BLaER1 treated with 17β-estradiol and CSF1 and Interleukin-3, amounts not matched to agents 10 nM and 100 nM (cell line): ENCODE measurements around the gene ACER2.
A peak's percentile ranks its signal among the peaks of the same experiment; 100 is the strongest.

Source experiments
- H3K27ac ChIP-seq, 11 experiments: shearing (Covaris generic); formaldehyde crosslinking; 2 replicates each; pipeline ENCODE4 v1.8.1; 2022
- H3K27me3 ChIP-seq, 11 experiments: shearing (Covaris generic); formaldehyde crosslinking; 2 replicates each; pipeline ENCODE4 v1.8.1; 2022
- H3K36me3 ChIP-seq, 11 experiments: shearing (Covaris generic); formaldehyde crosslinking; 2 replicates each; pipeline ENCODE4 v1.8.1; 2022
- H3K4me1 ChIP-seq, 10 experiments: shearing (Covaris generic); formaldehyde crosslinking; 2 replicates each; pipeline ENCODE4 v1.8.1; 2022
- H3K4me2 ChIP-seq, 11 experiments: shearing (Covaris generic); formaldehyde crosslinking; 2 replicates each; pipeline ENCODE4 v1.8.1; 2022
- H3K4me3 ChIP-seq, 10 experiments: shearing (Covaris generic); formaldehyde crosslinking; 2 replicates each; pipeline ENCODE4 v1.8.1; 2022
- H3K9ac ChIP-seq, 11 experiments: shearing (Covaris generic); formaldehyde crosslinking; 2 replicates each; pipeline ENCODE4 v1.8.1; 2022
- H3K9me3 ChIP-seq, 11 experiments: shearing (Covaris generic); formaldehyde crosslinking; replicated peaks in 1 of 11; 2 replicates each; pipeline ENCODE4 v1.8.1; 2022
- H4K20me1 ChIP-seq, 11 experiments: shearing (Covaris generic); formaldehyde crosslinking; 2 replicates each; pipeline ENCODE4 v1.8.1; 2022
- Cebpa-rat ChIP-seq, 11 experiments: shearing (Covaris generic); IDR thresholded peaks; 2 replicates each; pipeline ENCODE4 v1.8.1; 2022

ACER2 gene

GRCh38 chr9:19451240-19452087, 42.7 kb downstream of the ACER2 start:
- Histone ChIP-seq H3K4me3 (no peak overlapping the region), H3K27me3 (no peaks in the 10 kb centered on the region), H3K4me2 (no peak overlapping the region)

GRCh38 chr9:19456426-19456825, 47.6 kb downstream of the ACER2 start:
- no peaks in the 10 kb centered on the region for H3K27me3 ChIP-seq
- no peak for TF ChIP-seq Cebpa-rat (IDR thresholded peaks at IDR 0.05)
- H3K36me3 ChIP-seq: peaks cover 0 to under 1% (median 0%) of the 10 kb centered on the region in 11 experiments; a peak in 2 of 22 replicates
- H3K4me2 ChIP-seq: peak overlapping the region; percentile 3 to 50 (median 27); a peak in 19 of 22 replicates
- H3K9ac ChIP-seq: peak overlapping the region in 4 of 11 experiments; percentile 0 to 40 (median 8); a peak in 3 of 22 replicates
- H3K4me1 ChIP-seq: peaks cover 10 to 16% (median 11%) of the 10 kb centered on the region in 10 experiments; a peak in 19 of 20 replicates
- H3K9me3 ChIP-seq: no peaks in the 10 kb centered on the region
- no peak overlapping the region for H3K4me3 ChIP-seq
- H4K20me1 ChIP-seq: no peaks in the 10 kb centered on the region
- no peak overlapping the region for H3K27ac ChIP-seq

More at GRCh38 chr9:19451240-19452087, 42.7 kb downstream of the ACER2 start:
- H3K4me1 ChIP-seq: peaks cover 1 to 4% (median 2%) of the 10 kb centered on the region in 10 experiments; a peak in 17 of 20 replicates
- no peaks in the 10 kb centered on the region for H3K9me3 ChIP-seq
- H3K36me3 ChIP-seq: peaks cover 0 to 4% (median 0%) of the 10 kb centered on the region in 11 experiments; a peak in 5 of 22 replicates
- TF ChIP-seq Cebpa-rat (IDR thresholded peaks at IDR 0.05): no peak
- no peak overlapping the region for H3K9ac ChIP-seq
- H3K27ac ChIP-seq: no peak overlapping the region
- no peaks in the 10 kb centered on the region for H4K20me1 ChIP-seq

GRCh38 chr9:19456996-19457692, 48.3 kb downstream of the ACER2 start:
- Histone ChIP-seq H3K27me3 (no peaks in the 10 kb centered on the region), H3K9ac (peak overlapping the region in 3 of 11 experiments; percentile 0 to 40 (median 11); a peak in 2 of 22 replicates), H3K4me1 (peaks cover 10 to 16% (median 11%) of the 10 kb centered on the region in 10 experiments; a peak in 19 of 20 replicates), H3K9me3 (no peaks in the 10 kb centered on the region), H3K27ac (no peak overlapping the region), H3K4me2 (peak overlapping the region; percentile 7 to 50 (median 27); a peak in 17 of 22 replicates), H4K20me1 (no peaks in the 10 kb centered on the region), H3K4me3 (no peak overlapping the region), H3K36me3 (no peaks in the 10 kb centered on the region)
- TF ChIP-seq Cebpa-rat (IDR thresholded peaks at IDR 0.05): 0 out of 22 replicates have a peak, but pooled peaks of 1 of the 11 experiments have one; percentile 27

- Histone ChIP-seq H3K9ac (no peak overlapping the region), H3K4me3 (no peak overlapping the region), H3K27ac (no peak overlapping the region), H3K27me3 (no peaks in the 10 kb centered on the region), H3K36me3 (no peaks in the 10 kb centered on the region), H4K20me1 (no peaks in the 10 kb centered on the region), H3K4me2 (peak overlapping the region in 6 of 11 experiments; percentile 26 to 50 (median 41); a peak in 5 of 22 replicates), H3K4me1 (peaks cover 10 to 16% (median 11%) of the 10 kb centered on the region in 10 experiments; a peak in 19 of 20 replicates), H3K9me3 (no peaks in the 10 kb centered on the region)
- no peak for TF ChIP-seq Cebpa-rat (IDR thresholded peaks at IDR 0.05)
These were observed 48.8 kb downstream of the ACER2 start for GRCh38 chr9:19457693-19458009.

- Histone ChIP-seq H3K9ac (no peak overlapping the region), H3K27me3 (peaks cover 0 to 12% (median 5%) of the 10 kb centered on the region in 11 experiments; a peak in 5 of 22 replicates), H3K27ac (no peak overlapping the region), H3K36me3 (no peaks in the 10 kb centered on the region), H3K4me3 (no peak overlapping the region), H3K4me2 (no peak overlapping the region), H3K9me3 (peaks cover 0 to 6% (median 0%) of the 10 kb centered on the region in 11 experiments; a peak in 1 of 22 replicates), H3K4me1 (peaks cover 10 to 20% (median 13%) of the 10 kb centered on the region in 10 experiments; a peak in 19 of 20 replicates), H4K20me1 (no peaks in the 10 kb centered on the region)
- TF ChIP-seq Cebpa-rat (IDR thresholded peaks at IDR 0.05): no peak
These were observed 51.4 kb downstream of the ACER2 start for GRCh38 chr9:19460243-19460642.

- Histone ChIP-seq H3K27ac (no peak overlapping the region), H3K4me3 (no peak overlapping the region), H4K20me1 (no peaks in the 10 kb centered on the region), H3K4me2 (no peak overlapping the region), H3K36me3 (no peaks in the 10 kb centered on the region), H3K9me3 (peaks cover 0 to 6% (median 0%) of the 10 kb centered on the region in 11 experiments; a peak in 1 of 22 replicates), H3K4me1 (peaks cover 10 to 20% (median 12%) of the 10 kb centered on the region in 10 experiments; a peak in 19 of 20 replicates), H3K9ac (no peak overlapping the region), H3K27me3 (peaks cover 0 to 15% (median 5%) of the 10 kb centered on the region in 11 experiments; a peak in 5 of 22 replicates)
- no peak for TF ChIP-seq Cebpa-rat (IDR thresholded peaks at IDR 0.05)
These were observed 52.3 kb downstream of the ACER2 start for GRCh38 chr9:19461135-19461534.

GRCh38 chr9:19464061-19464763, 55.4 kb downstream of the ACER2 start:
- peak overlapping the region; percentile 50 to 87 (median 70) for H3K4me2 ChIP-seq
- TF ChIP-seq Cebpa-rat (IDR thresholded peaks at IDR 0.05): no peak
- no peak overlapping the region for H3K27ac ChIP-seq
- peak overlapping the region in 9 of 11 experiments; percentile 15 to 56 (median 42); a peak in 9 of 22 replicates for H3K9ac ChIP-seq
- H3K27me3 ChIP-seq: peaks cover 0 to 15% (median 5%) of the 10 kb centered on the region in 11 experiments; a peak in 5 of 22 replicates
- no peaks in the 10 kb centered on the region for H4K20me1 ChIP-seq
- H3K36me3 ChIP-seq: no peaks in the 10 kb centered on the region
- peaks cover 0 to 6% (median 0%) of the 10 kb centered on the region in 11 experiments; a peak in 1 of 22 replicates for H3K9me3 ChIP-seq
- peaks cover 0 to 8% (median 0%) of the 10 kb centered on the region in 10 experiments; a peak in 2 of 20 replicates for H3K4me1 ChIP-seq
- peak overlapping the region; percentile 40 to 66 (median 53); a peak in 17 of 20 replicates for H3K4me3 ChIP-seq
